Psoas muscle (tissue), 8 donors: ENCODE measurements around the gene HNRNPH1. TPM values are rescaled to one million over a fixed set of nuclear protein-coding genes. Genes with fewer than 3 reads are reported as not detected.
A peak's percentile ranks its signal among the peaks of the same experiment; 100 is the strongest.

Experiments used
- ATAC-seq, 4 donors: fragments of 200-7000 bp; cut with Tn5 transposase; one replicate each; pipeline ENCODE4 v1.9.1; 2020; ENCODE audit warnings: moderate library complexity in 3 of 4, mild to moderate bottlenecking in 2 of 4
- DNase-seq, 2 donors: peaks; one replicate each; pipeline ENCODE4 v3.0.0-alpha.2; 2020
- H3K27ac ChIP-seq: fragments of 200-600 bp; one replicate; pipeline ENCODE4 v1.8.0; 2022
- H3K27me3 ChIP-seq, 3 donors: fragments of 200-600 bp in 1 of 3; one replicate each; pipeline versions ENCODE4 v1.6.1 to v1.8.0; 2013 to 2022; ENCODE audit warnings: low read length in 2 of 3, mild to moderate bottlenecking in 2 of 3, moderate library complexity in 1 of 3; ENCODE audit not compliant: insufficient read depth in 3 of 3
- H3K36me3 ChIP-seq, 2 donors: fragments of 200-600 bp in 1 of 2; one replicate each; pipeline versions ENCODE4 v1.6.1 to v1.8.0; 2013 to 2022; ENCODE audit warnings: low read depth in 1 of 2, mild to moderate bottlenecking in 1 of 2, moderate library complexity in 1 of 2; ENCODE audit not compliant: insufficient read depth in 1 of 2
- H3K4me1 ChIP-seq: fragments of 200-600 bp; one replicate; pipeline ENCODE4 v1.8.0; 2022
- H3K4me3 ChIP-seq: fragments of 200-600 bp; one replicate; pipeline ENCODE4 v1.8.0; 2022; ENCODE audit warnings: mild to moderate bottlenecking
- H3K9me3 ChIP-seq: fragments of 200-600 bp; one replicate; pipeline ENCODE4 v1.8.0; 2022
- WGBS, 3 donors: extraction: QIAGEN DNeasy Blood & Tissue Kit; methylation state at CpG; one replicate each; pipeline versions ENCODE4 v1.1.6 to v1.1.7; 2013; 5-methylcytosine and 5-hydroxymethylcytosine counted together
- intact Hi-C, 2 donors: fragments of 100-400 bp; cut with DNase I; formaldehyde crosslinking; loops; one replicate each; pipeline versions ENCODE4 v1.11.0 to v1.14.2; 2022
- polyA plus RNA-seq, 3 donors: library from polyadenylated mRNA; stranded (reverse); fragments of 200-250 nt; gene quantifications; one replicate each; pipeline ENCODE4 v1.2.3, GENCODE V29; 2013
- total RNA-seq, 4 donors: library from RNA; stranded (reverse); fragmentation: NEBNext Ultra II Directional in 2 of 4; extraction: Animal tissue kit (Norgen Biotek cat#: 25700) in 2 of 4; gene quantifications; one replicate each; pipeline versions ENCODE4 v1.2.1 to v1.2.4, GENCODE V29; 2021 to 2023
- TF ChIP-seq, protein P1 (sequence below): fragments of 200-600 bp; IDR thresholded peaks from one replicate; pipeline ENCODE4 v1.8.0; 2022; ENCODE audit warnings: antibody characterized with exemption
- donor health status: healthy with polysubstance abuse.
- donor health status: DM: no; HTN: no; CAD: no; lungs with moderate emphysema.
- donor health status: Bipolar disorder and iron deficiency.
- donor health status: healthy.
- donor health status: DM: yes; HTN: yes; CAD: no.
- donor health status: DM: no; HTN: no; CAD: no.
- donor health status: DM: no; HTN: no; CAD: no.
- donor health status: DM: yes; HTN: yes; CAD: no.

The HNRNPH1 gene
- total and polyA plus RNA-seq, 7 donors, result 105 to 226 (median 168) TPM

DNA sequence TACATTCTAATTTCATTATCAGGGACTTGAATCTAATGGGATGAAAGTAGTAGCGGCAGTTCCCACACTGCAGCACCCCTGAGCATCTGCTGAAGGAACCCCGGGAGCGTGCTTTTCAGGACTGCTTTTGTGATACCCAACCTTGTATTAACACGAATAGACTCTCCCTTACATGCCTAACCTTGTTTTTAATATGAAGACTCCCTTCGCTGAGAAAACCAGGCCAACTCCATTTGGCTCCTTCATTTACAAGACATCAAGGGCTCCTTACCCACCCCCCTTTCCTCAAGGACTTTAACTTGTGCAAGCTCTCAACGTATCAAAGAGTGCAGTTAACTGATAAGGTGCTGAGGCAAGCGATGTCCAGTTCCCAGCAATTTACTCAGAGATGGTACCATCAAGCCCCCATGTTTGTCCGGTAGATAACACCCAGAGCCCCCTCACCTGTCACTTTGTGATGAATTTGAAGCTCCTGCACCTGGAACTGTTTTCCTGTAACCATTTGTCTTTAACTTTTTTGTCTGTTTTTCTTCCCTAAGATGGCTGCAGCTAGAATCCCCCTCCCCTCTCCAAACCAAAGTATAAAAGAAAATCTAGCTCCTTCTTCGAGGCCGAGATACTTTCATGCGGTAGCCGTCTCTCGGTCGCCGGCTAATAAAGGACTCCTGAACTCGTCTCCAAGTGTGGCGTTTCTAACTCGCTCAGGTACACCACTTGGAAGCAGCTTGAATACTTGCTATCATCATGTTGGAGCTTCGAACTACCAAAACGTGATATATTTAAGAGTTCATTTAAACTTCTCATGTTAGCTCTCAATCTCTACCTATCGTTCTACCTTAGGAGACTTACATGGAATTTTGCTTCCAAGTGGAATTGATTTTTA is 10.7 kb downstream of the HNRNPH1 start:
- intact Hi-C loops, result no loop called here

DNA sequence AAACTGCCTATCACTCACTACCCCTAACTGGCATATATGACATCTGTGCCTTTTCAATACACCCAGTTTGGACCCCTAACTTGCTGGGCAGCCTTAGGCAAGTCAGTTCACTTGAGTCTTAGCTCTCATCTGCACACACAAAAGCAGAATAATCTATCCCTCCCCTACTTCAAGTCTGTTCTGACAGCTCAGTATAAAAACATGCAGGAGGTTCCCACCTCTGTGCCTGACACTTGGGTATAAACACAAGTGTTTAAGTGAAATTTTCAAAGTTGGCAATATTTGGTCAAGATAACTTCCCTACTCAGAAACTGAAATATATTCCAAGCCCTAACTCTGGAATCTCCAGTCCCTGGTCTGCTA is 12.6 kb downstream of the HNRNPH1 start:
- no peaks in the 10 kb centered on the region for H3K9me3 ChIP-seq
- peak overlapping the region; percentile 1 for H3K4me3 ChIP-seq
- intact Hi-C loops, result loop anchor here in 1 of 2 donors (1.0 kb wide), 1 partner anchor 11 kb away; no protein-coding TSS in a partner anchor
- ATAC-seq (no peak), DNase-seq (no peak)
- TF ChIP-seq, protein P1, sequence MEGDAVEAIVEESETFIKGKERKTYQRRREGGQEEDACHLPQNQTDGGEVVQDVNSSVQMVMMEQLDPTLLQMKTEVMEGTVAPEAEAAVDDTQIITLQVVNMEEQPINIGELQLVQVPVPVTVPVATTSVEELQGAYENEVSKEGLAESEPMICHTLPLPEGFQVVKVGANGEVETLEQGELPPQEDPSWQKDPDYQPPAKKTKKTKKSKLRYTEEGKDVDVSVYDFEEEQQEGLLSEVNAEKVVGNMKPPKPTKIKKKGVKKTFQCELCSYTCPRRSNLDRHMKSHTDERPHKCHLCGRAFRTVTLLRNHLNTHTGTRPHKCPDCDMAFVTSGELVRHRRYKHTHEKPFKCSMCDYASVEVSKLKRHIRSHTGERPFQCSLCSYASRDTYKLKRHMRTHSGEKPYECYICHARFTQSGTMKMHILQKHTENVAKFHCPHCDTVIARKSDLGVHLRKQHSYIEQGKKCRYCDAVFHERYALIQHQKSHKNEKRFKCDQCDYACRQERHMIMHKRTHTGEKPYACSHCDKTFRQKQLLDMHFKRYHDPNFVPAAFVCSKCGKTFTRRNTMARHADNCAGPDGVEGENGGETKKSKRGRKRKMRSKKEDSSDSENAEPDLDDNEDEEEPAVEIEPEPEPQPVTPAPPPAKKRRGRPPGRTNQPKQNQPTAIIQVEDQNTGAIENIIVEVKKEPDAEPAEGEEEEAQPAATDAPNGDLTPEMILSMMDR, result no peak
- H3K27ac ChIP-seq, result peak overlapping the region; percentile 53
- no peaks in the 10 kb centered on the region for H3K27me3 ChIP-seq
- peaks cover 18 to 97% of the 10 kb centered on the region in 2 donors for H3K36me3 ChIP-seq
- peaks cover 45% of the 10 kb centered on the region for H3K4me1 ChIP-seq

More for the DNA sequence above, 10.7 kb downstream of the HNRNPH1 start:
- DNase-seq (no peak), ATAC-seq (no peak)
- H3K36me3 ChIP-seq, result peaks cover 23 to 98% of the 10 kb centered on the region in 2 donors
- H3K27me3 ChIP-seq, result no peaks in the 10 kb centered on the region
- no peak overlapping the region for H3K4me3 ChIP-seq
- TF ChIP-seq, protein P1, result no peak
- no peaks in the 10 kb centered on the region for H3K9me3 ChIP-seq
- 87 to 90% (median 88%) methylated on average over 21 of the region's 21 CpGs for WGBS, 3 donors
- H3K4me1 ChIP-seq, result peaks cover 54% of the 10 kb centered on the region
- no peak overlapping the region for H3K27ac ChIP-seq

DNA sequence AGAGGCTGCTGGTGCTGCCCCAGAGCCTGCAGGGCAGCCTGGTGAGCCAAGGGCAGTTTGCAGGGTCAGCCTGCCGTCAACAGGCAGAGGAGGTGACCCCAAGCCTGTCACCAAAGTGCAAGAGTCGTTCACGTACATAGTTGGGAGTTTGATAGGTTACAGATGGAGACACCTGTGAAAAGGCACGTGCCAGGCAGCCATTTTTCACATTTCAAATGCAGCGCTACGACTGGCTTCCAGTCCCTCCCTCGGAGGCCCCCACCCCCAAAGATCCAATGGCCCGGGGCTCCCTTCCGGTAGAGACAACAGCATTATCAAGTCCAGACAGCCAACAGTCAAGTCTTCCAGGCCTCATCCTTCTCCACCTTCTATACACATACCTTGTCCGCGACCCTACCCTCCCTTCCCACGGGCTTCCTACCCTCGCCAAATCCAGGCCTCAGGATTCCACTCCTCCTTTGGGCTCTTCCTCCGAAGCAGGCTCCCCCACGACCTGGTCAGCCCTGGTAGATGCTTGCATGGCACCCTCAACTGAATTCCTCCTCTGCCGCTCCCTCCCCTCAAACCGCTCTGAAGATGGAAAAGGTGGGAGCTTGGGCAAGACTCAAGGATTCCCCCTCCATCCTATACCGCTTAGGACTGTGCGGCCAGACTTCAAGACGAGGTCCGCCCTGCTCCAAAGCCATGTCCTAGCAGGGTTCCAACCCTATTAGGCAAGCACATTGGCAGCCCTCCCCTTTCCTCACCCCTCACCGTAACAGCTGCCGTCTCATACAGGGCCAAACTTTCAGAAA is 13.2 kb downstream of the HNRNPH1 start:
- TF ChIP-seq, protein P1, result no peak
- Histone ChIP-seq H3K4me3 (peak overlapping the region; percentile 1), H3K9me3 (no peaks in the 10 kb centered on the region), H3K36me3 (peaks cover 18 to 97% of the 10 kb centered on the region in 2 donors), H3K27me3 (no peaks in the 10 kb centered on the region), H3K27ac (peak overlapping the region; percentile 53), H3K4me1 (peaks cover 46% of the 10 kb centered on the region)
- intact Hi-C loops, result loop anchor here in 1 of 2 donors (1.0 kb wide), 1 partner anchor 12 kb away; no protein-coding TSS in a partner anchor
- peak; percentile 46 to 76 (median 70) for ATAC-seq
- peak; percentile 51 to 84 for DNase-seq
- 43 to 61% (median 51%) methylated on average over 23 of the region's 23 CpGs for WGBS, 3 donors

DNA sequence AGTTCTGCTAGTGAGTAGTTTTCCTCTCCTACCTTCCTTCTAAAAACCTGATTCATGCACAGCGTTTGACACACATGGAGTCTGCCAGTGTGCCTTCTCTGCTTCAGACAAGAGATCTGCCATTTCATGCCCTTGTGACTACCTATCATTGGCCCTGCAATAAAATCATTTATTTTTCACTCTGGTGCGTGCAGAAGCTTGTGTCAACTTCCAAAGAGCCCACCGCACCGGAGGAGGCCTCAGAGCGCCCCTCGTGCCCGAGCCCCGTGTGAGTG is 13.7 kb downstream of the HNRNPH1 start:
- H3K27me3 ChIP-seq, result no peaks in the 10 kb centered on the region
- 74 to 75% (median 74%) methylated on average over 8 of the region's 8 CpGs for WGBS, 3 donors
- DNase-seq (no peak), ATAC-seq (no peak)
- peaks cover 16 to 97% of the 10 kb centered on the region in 2 donors for H3K36me3 ChIP-seq
- H3K9me3 ChIP-seq, result no peaks in the 10 kb centered on the region
- TF ChIP-seq, protein P1, result no peak
- intact Hi-C loops, result loop anchor here in 1 of 2 donors (1.0 kb wide), 1 partner anchor 13 kb away; no protein-coding TSS in a partner anchor
- no peak overlapping the region for H3K4me3 ChIP-seq
- peak overlapping the region; percentile 53 for H3K27ac ChIP-seq
- H3K4me1 ChIP-seq, result peaks cover 50% of the 10 kb centered on the region
